H9 (cell line): ENCODE data around the gene UNCX. TPM values are rescaled to one million over a fixed set of nuclear protein-coding genes. Genes with fewer than 3 reads are reported as not detected.

Experiments
- DNase-seq: peaks from one replicate; pipeline ENCODE4 v3.0.0-alpha.2; 2017
- H2AFZ ChIP-seq: one replicate; pipeline ENCODE4 v1.6.1; 2013; ENCODE audit warnings: mild to moderate bottlenecking, low read length, control low read depth, moderate library complexity
- H2AK5ac ChIP-seq: 2 replicates; pipeline ENCODE4 v1.6.1; 2013; ENCODE audit warnings: low read length, control low read depth, mixed read lengths; ENCODE audit not compliant: insufficient read length
- H2BK120ac ChIP-seq: one replicate; pipeline ENCODE4 v1.6.1; 2013; ENCODE audit warnings: low read depth, mild to moderate bottlenecking, low read length, control low read depth, inconsistent platforms; ENCODE audit not compliant: poor library complexity, severe bottlenecking
- H2BK12ac ChIP-seq: 2 replicates; pipeline ENCODE4 v1.6.1; 2013; ENCODE audit warnings: low read length, control low read depth, mixed read lengths, low read depth; ENCODE audit not compliant: insufficient read length
- H2BK15ac ChIP-seq: 2 replicates; pipeline ENCODE4 v1.6.1; 2013; ENCODE audit warnings: low read depth, low read length, control low read depth
- H2BK20ac ChIP-seq: one replicate; pipeline ENCODE4 v1.6.1; 2013; ENCODE audit warnings: low read depth, mild to moderate bottlenecking, low read length, control low read depth, inconsistent platforms; ENCODE audit not compliant: poor library complexity, severe bottlenecking
- H2BK5ac ChIP-seq: 2 replicates; pipeline ENCODE4 v1.6.1; 2013; ENCODE audit warnings: low read length, control low read depth, mixed read lengths; ENCODE audit not compliant: insufficient read length
- H3K14ac ChIP-seq: 2 replicates; pipeline ENCODE4 v1.6.1; 2013; ENCODE audit warnings: low read length, control low read depth; ENCODE audit not compliant: insufficient read depth
- H3K18ac ChIP-seq: 2 replicates; pipeline ENCODE4 v1.6.1; 2013; ENCODE audit warnings: low read depth, mild to moderate bottlenecking, mixed read lengths, low read length, control low read depth; ENCODE audit not compliant: insufficient read length
- H3K23ac ChIP-seq: 2 replicates; pipeline ENCODE4 v1.6.1; 2013; ENCODE audit warnings: low read length, control low read depth, mixed read lengths, low read depth; ENCODE audit not compliant: insufficient read length
- H3K23me2 ChIP-seq: 2 replicates; pipeline ENCODE4 v1.6.1; 2013; ENCODE audit warnings: low read depth, mild to moderate bottlenecking, mixed read lengths, low read length, control low read depth; ENCODE audit not compliant: insufficient read length, poor library complexity, severe bottlenecking
- H3K27ac ChIP-seq: 2 replicates; pipeline ENCODE4 v1.5.1; 2013; ENCODE audit warnings: low read length, control low read depth, mixed read lengths, low read depth; ENCODE audit not compliant: insufficient read length
- H3K27me3 ChIP-seq: 2 replicates; pipeline ENCODE4 v1.6.1; 2013; ENCODE audit warnings: low read length, control low read depth, inconsistent platforms; ENCODE audit not compliant: insufficient read depth
- H3K4ac ChIP-seq: 2 replicates; pipeline ENCODE4 v1.6.1; 2013; ENCODE audit warnings: low read depth, mild to moderate bottlenecking, control low read depth, inconsistent platforms, low read length, moderate library complexity
- H3K4me1 ChIP-seq: 2 replicates; pipeline ENCODE4 v1.6.1; 2013; ENCODE audit warnings: low read length, control low read depth, inconsistent platforms; ENCODE audit not compliant: insufficient read depth
- H3K4me2 ChIP-seq: 2 replicates; pipeline ENCODE4 v1.6.1; 2013; ENCODE audit warnings: low read length, control low read depth, mixed read lengths; ENCODE audit not compliant: insufficient read length, insufficient read depth
- H3K56ac ChIP-seq: 2 replicates; pipeline ENCODE4 v1.6.1; 2013; ENCODE audit warnings: low read depth, mild to moderate bottlenecking, mixed read lengths, low read length, control low read depth; ENCODE audit not compliant: insufficient read length
- H3K79me1 ChIP-seq: 2 replicates; pipeline ENCODE4 v1.6.1; 2013; ENCODE audit warnings: low read depth, mild to moderate bottlenecking, moderate library complexity, low read length, control low read depth, inconsistent platforms; ENCODE audit not compliant: insufficient read depth, poor library complexity, severe bottlenecking
- H3K79me2 ChIP-seq: 2 replicates; pipeline ENCODE4 v1.6.1; 2013; ENCODE audit warnings: low read length, control low read depth, inconsistent platforms; ENCODE audit not compliant: insufficient read depth
- H3K9ac ChIP-seq: 2 replicates; pipeline ENCODE4 v1.6.1; 2013; ENCODE audit warnings: low read length, control low read depth, mixed read lengths; ENCODE audit not compliant: insufficient read length; ENCODE audit errors: extremely low read depth
- H3K9me3 ChIP-seq: one replicate; pipeline ENCODE4 v1.6.1; 2013; ENCODE audit warnings: low read depth, low read length, inconsistent platforms; ENCODE audit not compliant: control insufficient read depth
- H3T11ph ChIP-seq: one replicate; pipeline ENCODE4 v1.6.1; 2013; ENCODE audit warnings: mild to moderate bottlenecking, low read length, control low read depth, inconsistent platforms
- H4K20me1 ChIP-seq: one replicate; pipeline ENCODE4 v1.6.1; 2013; ENCODE audit not compliant: control insufficient read depth, insufficient read length, insufficient read depth
- H4K5ac ChIP-seq: 2 replicates; pipeline ENCODE4 v1.6.1; 2013; ENCODE audit warnings: low read depth, mild to moderate bottlenecking, mixed read lengths, low read length, control low read depth; ENCODE audit not compliant: insufficient read length
- H4K8ac ChIP-seq: replicated peaks from 2 replicates; pipeline ENCODE4 v1.6.1; 2013; ENCODE audit warnings: low read length, control low read depth, mixed read lengths, low read depth; ENCODE audit not compliant: insufficient read length
- H4K91ac ChIP-seq: 2 replicates; pipeline ENCODE4 v1.6.1; 2013; ENCODE audit warnings: low read depth, mild to moderate bottlenecking, moderate library complexity, mixed read lengths, low read length, control low read depth; ENCODE audit not compliant: insufficient read length
- H3K27ac Mint-ChIP-seq, 3 experiments: 2 replicates in 2 of 3; 3 replicates in 1 of 3; pipeline ENCODE4 v1.8.0; 2020 to 2021; ENCODE audit warnings: mixed read lengths in 3 of 3, mild to moderate bottlenecking in 1 of 3, moderate library complexity in 1 of 3
- H3K27me3 Mint-ChIP-seq: 2 replicates; pipeline ENCODE4 v1.8.0; 2021; ENCODE audit warnings: low read depth, mild to moderate bottlenecking, moderate library complexity, mixed read lengths
- H3K36me3 Mint-ChIP-seq, 3 experiments: 2 replicates in 2 of 3; 3 replicates in 1 of 3; pipeline ENCODE4 v1.8.0; 2020 to 2021; ENCODE audit warnings: low read depth in 3 of 3, mixed read lengths in 3 of 3; ENCODE audit not compliant: insufficient read depth in 1 of 3
- H3K4me1 Mint-ChIP-seq, 2 experiments: 2 replicates each; pipeline ENCODE4 v1.8.0; 2020; ENCODE audit warnings: mixed read lengths in 2 of 2
- H3K4me3 Mint-ChIP-seq, 2 experiments: 2 replicates in 1 of 2; 3 replicates in 1 of 2; pipeline ENCODE4 v1.8.0; 2020 to 2021; ENCODE audit warnings: mild to moderate bottlenecking in 2 of 2, mixed read lengths in 2 of 2, moderate library complexity in 1 of 2
- H3K9me3 Mint-ChIP-seq, 2 experiments: 2 replicates in 1 of 2; 3 replicates in 1 of 2; pipeline ENCODE4 v1.8.0; 2020; ENCODE audit warnings: mild to moderate bottlenecking in 2 of 2, mixed read lengths in 2 of 2, moderate library complexity in 1 of 2
- CTCF ChIP-seq: fragments of 200-600 bp; sonication (generic); conservative IDR thresholded peaks from 3 replicates; pipeline ENCODE4 v1.8.0; 2021; ENCODE audit warnings: antibody characterized with exemption, mild to moderate bottlenecking
- WGBS: extraction: QIAGEN DNeasy Blood & Tissue Kit; methylation state at CpG from one replicate; pipeline ENCODE4 v1.1.7; 2013; ENCODE audit warnings: missing lambda C conversion rate, low lambda C conversion rate, mixed read lengths; ENCODE audit not compliant: insufficient read length; ENCODE audit errors: extremely low coverage; 5-methylcytosine and 5-hydroxymethylcytosine counted together
- total RNA-seq: library from RNA; stranded (reverse); gene quantifications from 2 replicates; pipeline ENCODE4 v1.2.1, GENCODE V29; 2021

Gene UNCX
- total RNA-seq, 1 experiment from 2014 or later = not detected

DNA sequence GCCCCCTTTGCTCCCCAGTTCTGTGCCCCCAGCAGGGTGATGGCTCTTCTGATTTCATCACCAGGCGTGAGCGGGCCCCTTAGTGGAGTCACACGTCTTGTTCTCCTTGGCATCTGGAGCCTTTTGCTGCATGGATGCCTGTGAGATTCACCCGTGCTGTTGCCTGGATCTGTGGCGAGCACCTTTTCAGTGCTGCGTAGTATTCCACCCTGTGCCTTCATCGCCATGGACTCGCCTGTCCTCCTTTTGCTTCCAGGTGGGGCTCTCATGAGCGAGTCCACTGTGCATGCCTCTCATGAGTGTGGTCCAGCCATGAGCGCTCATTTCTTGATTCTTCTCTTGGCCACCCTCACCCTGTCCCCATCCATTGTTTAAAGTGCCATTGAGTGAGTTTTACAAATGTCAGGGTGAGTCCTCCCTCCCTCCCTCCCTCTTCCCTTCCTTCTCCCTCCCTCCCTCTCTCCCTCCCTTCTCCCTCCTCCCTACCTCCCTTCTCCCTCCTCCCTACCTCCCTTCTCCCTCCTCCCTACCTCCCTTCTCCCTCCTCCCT lies 44.0 kb downstream of the UNCX start:
- no peak overlapping the region for H4K91ac ChIP-seq
- H3K27me3 ChIP-seq = no peaks in the 10 kb centered on the region
- H3K23me2 ChIP-seq = no peaks in the 10 kb centered on the region
- H3K4me1 ChIP-seq = no peaks in the 10 kb centered on the region
- no peak overlapping the region for H3K27ac ChIP-seq
- H2BK5ac ChIP-seq = no peak overlapping the region
- H3K9me3 ChIP-seq = no peaks in the 10 kb centered on the region
- H2BK20ac ChIP-seq = no peak overlapping the region
- H4K20me1 ChIP-seq = peaks cover 2% of the 10 kb centered on the region
- H3K14ac ChIP-seq = no peak overlapping the region
- Mint-ChIP-seq H3K36me3 (no peaks in the 10 kb centered on the region), H3K4me1 (no peaks in the 10 kb centered on the region), H3K27ac (no peak overlapping the region), H3K4me3 (no peak overlapping the region), H3K27me3 (peaks cover 28% of the 10 kb centered on the region), H3K9me3 (peaks cover 7 to 16% of the 10 kb centered on the region in 2 experiments; a peak in 4 of 5 replicates)
- no peak overlapping the region for H3K23ac ChIP-seq
- no peak for TF ChIP-seq CTCF
- no peak overlapping the region for H2BK15ac ChIP-seq
- H2AK5ac ChIP-seq = no peak overlapping the region
- no peak overlapping the region for H3K4me2 ChIP-seq
- no peak overlapping the region for H3K18ac ChIP-seq
- no peak overlapping the region for H4K8ac ChIP-seq
- H2BK120ac ChIP-seq = no peak overlapping the region
- WGBS = no CpG with 5 or more reads among the region's 10 CpGs
- H3K79me2 ChIP-seq = no peaks in the 10 kb centered on the region
- H4K5ac ChIP-seq = no peak overlapping the region
- no peak overlapping the region for H2BK12ac ChIP-seq
- H3T11ph ChIP-seq = no peak overlapping the region
- DNase-seq = no peak
- no peak overlapping the region for H2AFZ ChIP-seq
- no peak overlapping the region for H3K4ac ChIP-seq
- H3K9ac ChIP-seq = no peak overlapping the region
- no peak overlapping the region for H3K56ac ChIP-seq
- no peaks in the 10 kb centered on the region for H3K79me1 ChIP-seq
